Activated CD4-positive, CD25-positive, alpha-beta regulatory T cell treated with anti-CD3 and anti-CD28 coated beads, Interleukin-2, amount 50 U/mL, for 24 hours (primary cell): Measurements from ENCODE around the gene MT1F.
"Not testable (repeated sequence)": the region's sequence is repeated elsewhere in the genome, so short reads cannot be mapped to it uniquely, and the experiment has no call there.

ENCODE experiments used
- ATAC-seq, 2 donors: fragments of 150-1000 bp; cut with Tn5 transposase; one replicate each; pipeline ENCODE4 v1.10.0; 2021; ENCODE audit warnings: mild to moderate bottlenecking in 1 of 2, moderate library complexity in 1 of 2

The MT1F gene

DNA sequence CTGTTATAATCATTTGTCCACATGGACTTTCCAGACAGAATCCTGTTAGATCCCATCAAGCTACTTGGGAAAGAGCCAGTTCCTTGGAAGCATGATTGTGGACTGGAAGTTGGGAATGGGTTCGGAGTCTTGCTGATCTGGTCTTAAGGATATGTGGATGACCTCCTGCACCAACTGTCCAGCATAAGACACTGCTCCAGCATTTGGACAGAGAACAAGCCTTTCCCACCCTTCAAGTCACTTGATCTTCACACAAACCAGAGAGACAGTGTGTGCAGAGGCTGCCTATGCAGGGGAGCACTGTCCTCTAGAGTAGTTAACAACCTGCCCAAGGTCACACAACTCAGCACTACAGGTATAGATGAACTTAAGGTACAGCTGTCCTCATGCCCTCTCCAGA lies 11.9 kb upstream of the MT1F start:
- ATAC-seq = no peak

DNA sequence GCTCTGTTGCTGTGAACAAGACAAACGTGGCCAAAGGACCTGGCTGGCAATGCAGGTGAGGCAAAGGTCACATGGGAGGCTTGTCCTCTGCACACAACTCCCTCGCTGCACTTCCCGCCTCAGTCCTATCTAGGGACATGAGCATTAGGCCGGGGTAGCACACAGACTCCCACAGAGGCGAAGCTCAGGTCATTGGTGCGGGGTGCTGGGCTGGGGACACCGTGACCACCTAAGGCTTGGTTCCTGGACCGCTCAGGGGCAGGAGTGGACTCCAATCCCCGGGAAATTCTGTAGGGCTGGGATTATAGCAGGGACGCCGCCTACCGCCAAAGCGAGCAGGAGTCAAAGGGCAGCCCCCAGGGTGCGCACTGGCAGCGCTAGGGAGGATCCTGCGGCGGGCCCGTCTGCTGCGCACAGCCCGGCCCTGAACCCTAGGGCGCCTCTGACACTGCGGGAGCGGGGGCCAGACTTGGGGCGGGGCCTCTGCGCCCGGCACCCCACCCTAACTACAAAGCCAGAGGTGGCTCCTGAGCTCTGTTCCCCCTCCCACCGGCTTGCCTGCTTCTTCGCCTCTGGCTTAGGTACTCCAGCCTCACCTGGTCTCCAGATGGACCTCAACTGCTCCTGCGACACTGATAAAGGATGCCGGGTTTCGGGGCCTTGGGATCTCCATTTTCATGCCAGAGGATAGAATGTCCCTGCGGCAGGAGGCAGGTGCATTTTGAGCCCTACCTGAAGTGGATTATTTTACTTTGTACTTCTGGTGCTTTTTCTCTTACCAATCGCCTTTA lies 9.9 kb upstream of the MT1F start:
- ATAC-seq = no peak

DNA sequence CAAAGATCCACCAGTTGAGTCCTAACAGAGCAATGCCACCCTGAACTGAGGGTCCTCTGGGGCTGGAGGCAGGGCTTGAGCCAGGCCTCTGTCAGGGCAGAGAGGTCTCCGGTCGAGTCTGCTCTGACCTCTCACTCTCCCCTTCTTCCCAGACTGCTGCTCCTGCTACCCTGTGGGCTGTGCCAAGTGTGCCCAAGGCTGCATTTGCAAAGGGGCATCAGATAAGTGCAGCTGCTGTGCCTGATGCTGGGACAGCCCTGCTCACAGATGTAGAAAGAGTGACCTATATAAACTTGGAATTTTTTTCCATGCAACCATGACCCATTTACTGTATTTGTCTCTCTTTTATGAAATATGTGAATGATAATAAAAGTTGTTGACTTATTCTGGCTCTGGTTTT lies 8.5 kb upstream of the MT1F start:
- ATAC-seq = no peak

DNA sequence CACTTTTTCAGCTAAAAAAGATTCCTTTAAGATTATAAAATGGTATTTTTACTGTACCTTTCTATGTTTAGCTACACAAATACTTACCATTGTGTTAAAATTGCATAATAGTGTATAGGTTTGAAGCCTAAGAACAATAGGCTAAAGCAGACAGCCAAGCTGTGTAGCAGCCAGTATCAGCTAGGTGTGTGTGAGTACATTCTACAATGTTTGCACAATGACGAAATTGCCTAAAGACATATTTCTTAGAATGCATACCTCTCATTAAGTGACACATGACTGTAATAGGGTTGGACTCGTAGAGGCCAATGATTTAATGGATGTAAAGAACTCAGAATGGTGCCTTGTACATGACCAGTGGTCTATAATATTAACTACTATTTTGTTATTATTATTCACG lies 7.9 kb upstream of the MT1F start:
- ATAC-seq = no peak

DNA sequence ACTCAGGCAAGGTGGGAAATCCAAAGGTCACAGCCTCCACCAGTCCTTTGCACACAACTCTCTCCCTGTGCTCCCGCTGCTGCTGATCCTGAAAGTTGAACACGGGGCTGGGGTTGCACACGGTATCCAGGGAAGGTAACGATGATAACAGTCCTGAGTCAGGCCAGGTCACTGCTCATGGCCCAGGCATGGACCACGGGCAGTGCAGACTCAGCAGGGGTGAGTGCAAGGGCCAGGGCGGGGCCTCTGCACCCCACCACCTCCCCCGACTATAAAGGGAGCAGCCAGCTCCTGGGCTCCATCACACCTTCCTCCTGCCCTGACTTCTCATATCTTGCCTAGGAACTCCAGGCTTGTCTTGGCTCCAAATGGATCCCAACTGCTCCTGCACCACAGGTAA lies 6.2 kb upstream of the MT1F start, which contains the start of gene MT1B:
MT1B (plus strand) TSS at position 301 of the 400 bp plus-strand sequence; CDS start at position 369, 68 bp downstream.
- no peak for ATAC-seq

DNA sequence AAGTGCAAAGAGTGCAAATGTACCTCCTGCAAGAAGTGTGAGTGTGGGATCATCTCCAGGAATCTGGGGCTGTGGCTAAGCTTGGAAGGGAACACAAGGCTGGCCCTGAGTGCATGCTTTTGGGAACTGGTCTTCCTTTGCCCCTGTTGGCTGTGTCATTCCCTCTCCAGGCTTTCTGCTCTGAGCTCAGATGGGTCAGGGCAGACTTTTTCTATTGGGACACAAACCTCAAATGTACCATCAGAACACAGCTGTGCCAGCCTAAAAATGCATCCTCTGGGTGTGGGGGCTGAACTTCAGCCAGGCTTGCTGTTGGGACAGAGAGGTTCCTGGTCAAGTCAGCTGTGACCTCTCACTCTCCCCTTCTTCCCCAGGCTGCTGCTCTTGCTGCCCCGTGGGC lies 5.2 kb upstream of the MT1F start:
- ATAC-seq = no peak

DNA sequence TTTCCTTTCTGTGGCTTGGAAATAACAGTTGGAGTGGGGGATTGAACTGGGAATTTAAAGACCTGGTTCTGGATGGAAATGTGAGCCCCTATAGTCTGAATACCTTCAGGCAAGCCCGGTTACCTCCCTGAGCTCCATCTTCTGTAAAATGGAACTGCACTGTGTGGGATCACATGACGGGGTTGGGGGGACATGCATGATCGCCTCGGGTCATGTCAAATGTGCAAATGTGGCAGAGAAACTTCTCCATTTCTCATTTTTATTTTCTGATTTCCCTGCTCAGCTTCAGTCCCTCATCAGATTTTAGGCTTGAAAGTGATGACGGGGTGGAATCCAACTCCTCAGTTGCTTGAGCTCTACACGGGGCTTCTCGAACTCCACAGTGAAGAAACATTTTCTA lies 4.5 kb upstream of the MT1F start:
- no peak for ATAC-seq

DNA sequence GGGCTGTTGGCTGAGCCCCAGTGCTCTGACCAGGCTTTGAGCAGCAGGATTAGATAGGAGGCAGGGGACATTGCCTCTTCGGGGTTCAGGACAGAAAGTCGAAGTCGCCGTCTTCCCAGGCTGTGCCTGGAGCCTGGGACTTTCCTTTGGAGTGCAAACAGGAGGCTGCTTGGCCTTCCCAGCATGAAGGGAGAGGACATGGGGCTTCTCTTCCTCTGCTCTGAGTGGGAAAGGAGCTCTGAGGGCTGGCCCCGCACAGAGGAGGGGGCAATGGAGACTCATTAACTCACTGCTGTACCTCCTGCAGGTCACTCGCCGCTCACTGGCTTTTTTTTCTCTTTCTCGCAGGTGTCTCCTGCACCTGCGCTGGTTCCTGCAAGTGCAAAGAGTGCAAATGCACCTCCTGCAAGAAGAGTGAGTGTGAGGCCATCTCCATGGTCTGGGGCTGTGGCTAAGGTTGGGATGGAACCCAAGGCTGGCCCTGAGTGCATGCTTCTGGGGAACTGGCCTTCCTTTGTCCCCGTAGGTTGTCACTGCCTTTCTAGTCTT lies 642 bp downstream of the MT1F start:
- no peak for ATAC-seq

DNA sequence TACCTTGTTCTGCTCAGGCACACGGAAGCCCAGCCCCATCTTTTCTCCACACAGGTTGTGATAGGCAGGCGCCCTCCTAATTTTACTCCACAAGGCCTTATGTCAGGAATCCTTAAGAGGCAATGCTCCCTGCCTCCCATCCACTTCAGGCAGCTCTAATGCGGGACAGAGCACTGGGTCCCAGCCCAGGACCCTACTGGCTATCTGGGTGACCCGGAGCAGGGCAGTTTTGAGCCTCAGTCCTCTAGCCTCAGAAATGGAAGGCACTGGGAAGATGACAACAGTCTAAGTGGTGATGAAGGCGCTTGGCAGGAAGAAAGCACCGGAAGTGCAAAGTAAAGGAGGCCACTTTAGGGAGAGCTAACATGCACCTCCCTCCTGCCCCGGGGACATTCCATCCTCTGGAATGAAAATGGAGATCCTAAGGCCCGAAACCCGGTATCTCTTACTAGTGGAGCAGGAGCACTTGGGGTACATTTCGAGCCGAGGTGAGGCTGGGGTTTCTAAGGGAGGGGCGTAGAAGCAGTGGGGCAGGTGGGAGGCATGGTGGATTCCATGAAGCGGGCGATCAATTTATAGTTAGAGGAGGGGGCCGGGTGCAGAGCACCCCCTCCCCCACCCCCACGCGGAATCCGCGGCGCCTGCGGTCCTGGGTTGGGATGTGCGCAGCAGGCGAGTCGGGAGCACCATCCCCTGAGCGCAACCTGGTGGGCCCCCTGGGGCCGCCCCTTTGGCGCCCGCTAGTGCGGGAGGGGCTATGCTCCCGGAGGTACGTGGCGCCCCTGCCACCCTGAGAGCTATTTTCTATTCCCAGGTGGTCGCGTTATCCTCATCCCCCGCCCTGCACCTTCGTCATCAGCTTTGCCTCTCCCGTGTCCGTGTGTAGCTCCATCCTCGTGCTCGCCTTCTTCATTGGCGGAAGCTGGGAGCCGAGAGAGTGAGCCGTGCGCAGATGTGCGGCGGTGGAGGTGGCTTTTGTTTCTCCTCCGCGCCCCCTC lies 4.9 kb downstream of the MT1F start:
- ATAC-seq = peak; percentile 61 to 63

DNA sequence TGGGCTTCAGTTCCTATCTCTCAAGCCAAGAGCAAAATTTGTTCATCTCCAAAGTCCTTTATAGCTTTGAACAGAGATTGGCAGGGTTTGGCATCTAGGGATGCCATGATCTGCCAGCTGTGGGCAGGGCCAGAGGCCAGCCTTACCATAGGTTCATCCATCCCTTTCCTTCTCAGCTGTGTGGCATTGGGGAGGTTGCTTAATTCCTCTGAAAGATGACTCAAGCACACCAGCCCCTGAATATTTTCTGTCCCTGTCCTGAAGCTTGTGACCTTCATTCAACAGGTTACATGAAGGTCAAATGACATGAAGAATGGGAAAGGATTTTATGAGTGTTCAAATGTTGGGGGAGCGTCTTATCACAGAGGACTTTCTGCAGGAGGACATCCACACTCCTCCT lies 6.7 kb downstream of the MT1F start:
- ATAC-seq = no peak

DNA sequence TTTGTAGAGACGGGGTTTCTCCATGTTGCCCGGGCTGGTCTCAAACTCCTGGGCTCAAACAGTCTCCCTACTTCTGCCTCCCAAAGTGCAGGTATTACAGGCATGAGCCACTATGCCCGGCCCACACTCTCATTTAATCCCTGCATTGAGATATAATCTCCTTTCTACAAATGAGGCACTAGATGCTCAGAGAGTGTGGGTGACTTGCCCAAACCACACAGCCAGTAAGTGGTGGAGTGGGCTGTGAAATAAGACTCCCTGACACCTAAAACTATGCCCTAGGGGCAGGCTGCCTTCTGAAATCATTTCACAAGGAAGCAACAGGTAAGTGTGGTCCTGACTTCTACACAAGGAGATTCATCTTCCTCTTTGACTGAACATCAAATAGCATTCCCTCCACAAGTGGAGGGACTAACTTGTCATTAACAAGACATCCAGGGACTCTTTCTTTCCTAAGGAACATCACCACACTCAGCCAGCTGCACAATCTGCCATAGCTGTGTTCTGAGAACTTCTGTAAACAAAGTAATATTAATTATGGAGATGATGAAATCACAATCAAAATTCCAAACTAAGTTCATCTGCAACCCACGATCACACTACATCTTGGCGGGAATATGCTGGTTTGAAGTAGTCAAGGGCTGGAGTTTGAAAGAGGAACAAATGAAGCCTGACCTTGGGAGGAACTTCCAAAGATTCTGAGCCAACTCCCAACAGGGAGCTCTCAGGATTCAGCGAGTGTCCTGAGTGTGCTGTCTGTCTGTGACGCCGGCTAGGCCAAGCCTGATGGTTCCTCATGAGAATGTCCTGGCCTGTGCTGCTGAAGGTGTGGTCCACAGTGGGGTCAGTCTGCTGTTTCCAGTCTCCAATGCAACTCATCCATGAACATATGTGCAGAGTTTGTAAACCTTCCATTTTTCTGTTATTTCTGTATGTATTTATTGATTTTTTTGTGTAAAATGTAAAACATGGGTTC lies 7.8 kb downstream of the MT1F start:
- ATAC-seq = not testable (repeated sequence)

DNA sequence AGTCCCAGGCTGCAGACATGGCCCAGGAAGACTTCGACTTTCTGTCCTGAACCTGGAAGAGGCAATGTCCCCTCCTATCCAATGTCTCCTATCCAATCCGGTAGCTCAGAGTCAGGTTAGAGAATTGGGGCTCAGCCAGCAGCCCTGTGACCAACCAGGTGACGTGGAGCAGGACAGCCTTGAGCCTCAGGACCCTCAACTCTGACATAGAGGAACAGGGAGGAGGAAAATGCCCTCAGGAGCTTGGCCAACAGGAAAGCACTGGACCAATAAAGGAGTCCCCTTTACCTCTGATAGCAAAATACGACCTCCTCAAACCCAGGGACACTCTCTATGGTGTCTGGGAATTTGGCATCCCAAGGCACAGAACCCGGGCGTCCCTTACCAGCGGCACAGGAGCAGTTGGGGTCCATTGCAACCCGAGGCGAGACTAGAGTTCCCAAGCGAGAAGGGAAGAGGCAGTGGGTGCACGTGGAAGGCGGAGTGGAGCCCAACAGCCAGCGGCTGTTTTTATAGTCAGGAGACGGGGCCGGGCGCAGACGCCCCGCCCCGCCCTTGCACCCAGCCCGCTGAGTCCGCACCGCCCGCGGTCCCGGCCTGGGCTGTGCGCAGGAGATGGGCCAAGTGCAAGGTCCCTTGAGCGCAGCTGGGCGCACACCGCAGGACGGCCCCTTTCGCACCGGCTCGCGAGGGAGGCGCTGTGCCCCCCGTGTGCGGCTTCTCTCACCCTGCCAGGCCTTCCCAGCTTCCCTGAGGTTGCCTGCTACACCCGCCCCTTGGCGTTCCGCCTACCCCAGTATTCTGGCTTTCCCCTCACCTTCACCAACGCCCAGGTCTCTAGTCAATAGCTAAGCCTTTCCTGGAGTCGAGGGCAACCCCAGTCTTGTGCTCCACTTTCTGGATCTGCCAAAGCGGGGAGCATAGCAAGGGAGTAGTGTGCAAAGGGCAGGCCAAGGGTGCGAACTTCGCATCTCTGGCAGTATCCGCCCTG lies 10.1 kb downstream of the MT1F start, which contains the start of gene MT1G:
MT1G (minus strand) TSS at position 485 of the 991 bp plus-strand sequence; CDS start at position 413, 72 bp downstream.
- peak; percentile 44 to 55 for ATAC-seq

DNA sequence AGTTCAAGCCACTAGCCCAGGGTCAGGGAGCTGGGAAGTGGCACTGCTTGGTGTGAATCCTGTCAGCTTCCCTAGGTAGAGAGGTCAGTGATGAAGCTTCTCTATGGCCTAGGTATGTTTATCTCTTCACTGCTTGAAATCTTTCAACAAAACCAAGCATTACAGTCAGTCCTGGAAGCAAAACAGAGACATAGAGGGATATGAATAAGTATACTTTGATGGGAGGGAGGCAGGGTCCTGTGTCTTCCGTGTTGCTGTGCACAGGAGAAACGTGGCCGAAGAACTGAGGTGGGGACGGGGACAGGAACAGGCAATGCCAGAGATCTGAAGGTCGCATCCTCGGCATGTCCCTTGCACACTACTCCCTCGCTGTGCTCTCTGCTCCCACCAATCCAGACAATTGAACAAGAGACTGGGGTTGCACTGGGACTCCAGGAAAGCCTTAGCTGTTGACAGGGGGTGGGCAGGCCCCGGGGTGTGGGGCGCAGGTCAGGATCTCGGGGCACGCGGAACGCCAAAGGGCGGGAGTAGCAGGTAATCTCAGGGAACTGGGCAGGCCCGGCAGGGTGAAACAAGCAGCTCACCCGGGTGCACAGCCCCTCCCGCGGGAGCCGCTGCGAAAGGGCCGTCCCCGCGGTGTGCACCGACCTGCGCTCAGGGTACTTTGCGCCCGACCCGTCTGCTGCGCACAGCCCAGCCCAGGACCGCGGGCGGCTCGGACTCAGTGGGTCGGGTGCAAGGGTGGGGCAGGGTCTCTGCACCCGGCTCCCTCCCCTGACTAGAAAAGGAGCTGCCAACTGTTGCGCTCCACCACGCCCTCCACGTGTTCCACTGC lies 11.5 kb downstream of the MT1F start, which contains the start of gene MT1H:
MT1H (plus strand) TSS at position 810 of the 835 bp plus-strand sequence. CDS start 71 bp downstream, outside the sequence.
- peak in 1 of 2 donors; percentile 42 for ATAC-seq

DNA sequence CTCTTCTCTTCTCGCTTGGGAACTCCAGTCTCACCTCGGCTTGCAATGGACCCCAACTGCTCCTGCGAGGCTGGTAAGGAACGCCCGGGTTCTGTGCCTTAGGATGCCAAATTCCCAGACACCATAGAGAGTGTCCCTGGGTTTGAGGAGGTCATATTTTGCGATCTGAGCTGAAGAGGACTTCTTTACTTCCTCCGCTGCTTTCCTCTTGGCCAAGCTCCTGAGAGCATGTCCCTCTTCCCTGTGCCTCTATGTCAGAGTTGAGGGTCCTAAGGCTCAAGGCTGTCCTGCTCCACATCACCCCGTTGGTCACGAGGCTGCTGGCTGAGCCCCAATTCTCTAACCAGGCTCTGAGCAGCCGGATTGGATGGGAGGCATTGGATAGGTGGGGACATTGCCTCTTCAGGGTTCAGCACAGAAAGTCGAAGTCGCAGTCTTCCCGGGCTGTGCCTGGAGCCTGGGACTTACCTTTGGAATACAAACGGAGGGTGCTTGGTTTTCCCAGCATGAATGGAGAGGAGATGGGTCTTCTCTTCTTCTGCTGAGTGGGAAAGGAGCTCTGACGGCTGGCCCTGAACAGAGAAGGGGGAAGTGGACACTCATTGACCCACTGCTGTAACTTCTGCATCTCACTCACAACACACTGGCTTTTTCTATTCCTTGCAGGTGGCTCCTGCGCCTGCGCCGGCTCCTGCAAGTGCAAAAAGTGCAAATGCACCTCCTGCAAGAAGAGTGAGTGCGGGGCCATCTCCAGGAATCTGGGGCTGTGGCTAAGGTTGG lies 12.3 kb downstream of the MT1F start:
- no peak for ATAC-seq

DNA sequence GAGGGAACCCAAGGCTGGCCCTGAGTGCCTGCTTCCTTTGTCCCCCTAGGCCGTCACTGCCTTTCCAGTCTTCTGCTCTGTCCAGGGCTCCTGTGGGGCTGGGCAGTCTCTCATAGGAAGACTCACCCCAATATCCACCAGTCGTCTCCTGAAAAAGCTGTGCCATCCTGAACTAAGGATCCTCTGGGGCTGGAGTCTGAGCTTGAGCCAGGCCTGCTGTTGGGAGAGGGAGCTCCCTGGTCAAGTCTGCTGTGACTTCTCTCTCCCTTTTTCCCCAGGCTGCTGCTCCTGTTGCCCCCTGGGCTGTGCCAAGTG lies 12.8 kb downstream of the MT1F start:
- no peak for ATAC-seq

DNA sequence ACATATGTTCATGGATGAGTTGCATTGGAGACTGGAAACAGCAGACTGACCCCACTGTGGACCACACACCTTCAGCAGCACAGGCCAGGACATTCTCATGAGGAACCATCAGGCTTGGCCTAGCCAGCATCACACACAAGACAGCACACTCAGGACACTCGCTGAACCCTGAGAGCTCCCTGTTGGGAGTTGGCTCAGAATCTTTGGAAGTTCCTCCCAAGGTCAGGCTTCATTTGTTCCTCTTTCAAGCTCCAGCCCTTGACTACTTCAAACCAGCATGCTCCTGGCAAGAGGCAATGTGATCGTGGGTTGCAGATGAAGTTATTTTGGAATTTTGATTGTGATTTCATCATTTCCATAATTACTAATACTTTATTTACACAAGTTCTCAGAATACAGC lies 13.9 kb downstream of the MT1F start:
- ATAC-seq = not testable (repeated sequence)

DNA sequence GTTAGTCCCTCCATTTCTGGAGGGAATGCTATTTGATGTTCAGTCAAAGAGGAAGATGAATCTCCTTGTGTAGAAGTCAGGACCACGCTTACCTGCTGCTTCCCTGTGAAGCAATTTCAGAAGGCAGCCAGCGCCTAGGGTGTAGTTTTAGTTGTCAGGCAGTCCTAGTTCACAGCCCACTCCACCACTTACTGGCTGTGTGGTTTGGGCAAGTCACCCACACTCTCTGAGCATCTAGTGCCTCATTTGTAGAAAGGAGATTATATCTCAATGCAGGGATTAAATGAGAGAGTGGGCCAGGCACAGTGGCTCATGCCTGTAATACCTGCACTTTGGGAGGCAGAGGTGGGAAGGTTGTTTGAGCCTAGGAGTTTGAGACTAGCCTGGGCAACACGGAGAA lies 14.4 kb downstream of the MT1F start:
- not testable (repeated sequence) for ATAC-seq

DNA sequence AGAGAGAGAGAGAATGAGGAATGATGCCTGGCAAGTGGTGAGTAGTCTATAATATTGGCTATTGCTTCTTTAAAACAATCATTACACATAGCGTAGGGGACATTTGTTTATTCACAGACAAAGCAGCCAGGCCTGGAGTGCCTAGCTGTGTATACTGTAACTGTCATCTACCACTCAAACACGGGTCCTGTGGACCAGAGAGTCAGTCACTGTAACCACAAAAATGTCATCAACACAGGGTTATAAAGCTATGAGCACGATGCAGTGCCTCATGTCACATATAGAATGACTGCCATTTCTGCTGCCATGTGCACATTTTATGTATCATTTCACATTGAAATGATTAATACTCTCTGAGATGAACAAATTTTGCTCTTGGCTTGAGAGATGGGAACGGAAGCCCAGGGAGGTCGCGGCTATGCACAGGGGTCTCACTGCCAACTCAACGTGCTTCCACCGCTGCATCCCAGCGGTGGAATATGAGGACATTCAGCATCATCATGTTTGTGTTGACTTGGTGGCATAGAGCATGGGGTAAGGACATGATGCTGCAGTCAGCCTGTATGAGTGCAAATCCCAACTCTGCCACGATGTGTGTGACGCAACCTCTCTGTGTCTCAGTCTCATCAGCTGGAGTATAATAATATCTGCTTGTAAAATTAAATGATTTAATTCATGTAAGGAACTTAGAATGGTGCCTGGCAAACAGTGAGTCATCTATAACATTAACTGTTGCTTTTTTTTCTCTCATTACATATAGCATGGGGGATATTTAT lies 15.2 kb downstream of the MT1F start:
- ATAC-seq = no peak
